Measurements from ENCODE around the gene GKAP1. TPM values are rescaled to one million over a fixed set of nuclear protein-coding genes. Genes with fewer than 3 reads are reported as not detected.

Gene GKAP1
- total and polyA plus RNA-seq, 3 donors from 2014 or later = 83.7 to 158 (median 132) TPM

- Histone ChIP-seq H3K27me3 (no peaks in the 10 kb centered on the region), H3K9me3 (no peaks in the 10 kb centered on the region), H3K36me3 (ENCODE audit: low read depth, missing control alignments) (no peaks in the 10 kb centered on the region), H3K4me1 (peaks cover 11% of the 10 kb centered on the region), H3K4me3 (no peak overlapping the region), H3K27ac (no peak overlapping the region)
- DNase-seq = no peak
- TF ChIP-seq POLR2A (IDR thresholded peaks at IDR 0.05) (no peak), CTCF (IDR thresholded peaks at IDR 0.05) (no peak)
- 94 to 98% methylated on average over 1 of the region's 1 CpG for WGBS, 2 donors
- intact Hi-C loops (cut with DNase I; ENCODE audit: low total_unique reads) = no loop called here
These were observed 116.3 kb downstream of the GKAP1 start for GRCh38 chr9:83701286-83701685.

- WGBS, 2 donors = 85 to 94% methylated on average over 3 of the region's 3 CpGs
- no peak for DNase-seq
- H3K9me3 ChIP-seq = no peaks in the 10 kb centered on the region
- no peak overlapping the region for H3K4me3 ChIP-seq
- no peaks in the 10 kb centered on the region for H3K36me3 ChIP-seq (ENCODE audit: low read depth, missing control alignments)
- H3K27me3 ChIP-seq = no peaks in the 10 kb centered on the region
- intact Hi-C loops (cut with DNase I; ENCODE audit: low total_unique reads) = no loop called here
- H3K4me1 ChIP-seq = peaks cover 6% of the 10 kb centered on the region
- no peak for TF ChIP-seq POLR2A (IDR thresholded peaks at IDR 0.05)
- no peak for TF ChIP-seq CTCF (IDR thresholded peaks at IDR 0.05)
- H3K27ac ChIP-seq = no peak overlapping the region
These were observed 118.0 kb downstream of the GKAP1 start for GRCh38 chr9:83699615-83700014.

- Histone ChIP-seq H3K27ac (no peak overlapping the region), H3K4me1 (peaks cover 6% of the 10 kb centered on the region)
- intact Hi-C loops (cut with DNase I; ENCODE audit: low total_unique reads) = no loop called here
These were observed 118.5 kb downstream of the GKAP1 start for GRCh38 chr9:83698976-83699585.

GRCh38 chr9:83691492-83691891, 126.1 kb downstream of the GKAP1 start:
- intact Hi-C loops (cut with DNase I; ENCODE audit: low total_unique reads) = no loop called here
- TF ChIP-seq CTCF (IDR thresholded peaks at IDR 0.05) (no peak), POLR2A (IDR thresholded peaks at IDR 0.05) (no peak)
- 82 to 86% methylated on average over 3 of the region's 3 CpGs for WGBS, 2 donors
- peak overlapping the region in 1 of 2 donors; percentile 2 for H3K27ac ChIP-seq
- H3K4me1 ChIP-seq = peaks cover 11% of the 10 kb centered on the region
- H3K27me3 ChIP-seq = no peaks in the 10 kb centered on the region
- DNase-seq = no peak
- no peak overlapping the region for H3K4me3 ChIP-seq
- H3K9me3 ChIP-seq = no peaks in the 10 kb centered on the region
- H3K36me3 ChIP-seq (ENCODE audit: low read depth, missing control alignments) = no peaks in the 10 kb centered on the region

More at GRCh38 chr9:83698976-83699585, 118.5 kb downstream of the GKAP1 start:
- H3K9me3 ChIP-seq = no peaks in the 10 kb centered on the region
- TF ChIP-seq POLR2A (IDR thresholded peaks at IDR 0.05) = no peak
- no peak for TF ChIP-seq CTCF (IDR thresholded peaks at IDR 0.05)
- H3K27me3 ChIP-seq = no peaks in the 10 kb centered on the region
- DNase-seq = no peak
- H3K4me3 ChIP-seq = no peak overlapping the region
- H3K36me3 ChIP-seq (ENCODE audit: low read depth, missing control alignments) = no peaks in the 10 kb centered on the region
- 72% methylated on average over 4 of the region's 4 CpGs for WGBS, 2 donors

Other genes starting within 250 kb of the GKAP1 start
- gene IDNK, start 194.6 kb downstream of the GKAP1 start, total RNA-seq = 1 to 10 TPM; 4.9 to 8.4 TPM
- gene IDNK, start 194.6 kb downstream of the GKAP1 start, polyA plus RNA-seq (ENCODE audit: insufficient read depth, low read depth, low replicate concordance) = 6.0 TPM
- 100 to 1,000 TPM; 146 to 147 TPM for gene UBQLN1, start 109.8 kb downstream of the GKAP1 start, total RNA-seq
- gene UBQLN1, start 109.8 kb downstream of the GKAP1 start, polyA plus RNA-seq (ENCODE audit: insufficient read depth, low read depth, low replicate concordance) = 86.5 TPM
- gene KIF27, start 103.7 kb upstream of the GKAP1 start, total RNA-seq = 10 to 100 TPM; 22.5 to 29.4 TPM
- gene KIF27, start 103.7 kb upstream of the GKAP1 start, polyA plus RNA-seq (ENCODE audit: insufficient read depth, low read depth, low replicate concordance) = 16.1 TPM
- gene HNRNPK, start 162.4 kb upstream of the GKAP1 start, total RNA-seq = 100 to 1,000 TPM; 415 to 508 TPM
- 496 TPM for gene HNRNPK, start 162.4 kb upstream of the GKAP1 start, polyA plus RNA-seq (ENCODE audit: insufficient read depth, low read depth, low replicate concordance)
- 10 to 100 TPM; 12.0 to 13.9 TPM for gene RMI1, start 163.0 kb upstream of the GKAP1 start, total RNA-seq
- 10.7 TPM for gene RMI1, start 163.0 kb upstream of the GKAP1 start, polyA plus RNA-seq (ENCODE audit: insufficient read depth, low read depth, low replicate concordance)